Heart right ventricle (tissue), 16 donors: ENCODE results near the gene SRGN. TPM values are rescaled to one million over a fixed set of nuclear protein-coding genes. Genes with fewer than 3 reads are reported as not detected.

Experiments used
- ATAC-seq, 8 donors: fragments of 200-7000 bp; cut with Tn5 transposase; one replicate each; pipeline ENCODE4 v1.9.1; 2020; ENCODE audit warnings: mild to moderate bottlenecking in 8 of 8, moderate library complexity in 8 of 8, moderate number of reproducible peaks in 1 of 8
- DNase-seq, 2 donors: peaks; one replicate each; pipeline ENCODE4 v3.0.0-alpha.2; 2020
- H3K27ac ChIP-seq, 10 donors: fragments of 200-600 bp; sonication (generic) in 2 of 10; one replicate each; pipeline versions ENCODE4 v1.5.0 to v1.8.0; 2020 to 2022; ENCODE audit warnings: mild to moderate bottlenecking in 3 of 10
- H3K27me3 ChIP-seq, 7 donors: fragments of 200-600 bp; one replicate each; pipeline ENCODE4 v1.8.0; 2021 to 2022; ENCODE audit warnings: mild to moderate bottlenecking in 2 of 7
- H3K36me3 ChIP-seq, 9 donors: fragments of 200-600 bp; sonication (generic) in 1 of 9; one replicate each; pipeline versions ENCODE4 v1.5.0 to v1.8.0; 2020 to 2022; ENCODE audit warnings: mild to moderate bottlenecking in 2 of 9
- H3K4me1 ChIP-seq, 9 donors: fragments of 200-600 bp; sonication (generic) in 1 of 9; one replicate each; pipeline versions ENCODE4 v1.5.0 to v1.8.0; 2020 to 2022; ENCODE audit warnings: mild to moderate bottlenecking in 4 of 9
- H3K4me3 ChIP-seq, 10 donors: fragments of 200-600 bp; sonication (generic) in 2 of 10; one replicate each; pipeline versions ENCODE4 v1.5.0 to v1.8.0; 2020 to 2022; ENCODE audit warnings: mild to moderate bottlenecking in 7 of 10, moderate library complexity in 2 of 10
- H3K9me3 ChIP-seq, 11 donors: fragments of 200-600 bp in 10 of 11; sonication (generic) in 2 of 11; one replicate each; pipeline versions ENCODE4 v1.5.0 to v1.8.0; 2013 to 2022; ENCODE audit warnings: mild to moderate bottlenecking in 2 of 11, control low read depth in 1 of 11, moderate library complexity in 1 of 11
- CTCF ChIP-seq, 9 donors: fragments of 200-600 bp; sonication (generic) in 2 of 9; IDR thresholded peaks; one replicate each; pipeline versions ENCODE4 v1.5.0 to v1.8.0; 2021 to 2022; ENCODE audit warnings: antibody characterized with exemption in 9 of 9, mild to moderate bottlenecking in 5 of 9, moderate library complexity in 1 of 9
- WGBS, 2 donors: extraction: QIAGEN DNeasy Blood & Tissue Kit; methylation state at CpG; one replicate each; pipeline ENCODE4 v1.1.7; 2013; ENCODE audit warnings: inconsistent platforms in 1 of 2; 5-methylcytosine and 5-hydroxymethylcytosine counted together
- intact Hi-C, 10 donors: fragments of 100-400 bp; cut with DNase I; formaldehyde crosslinking; loops; one replicate each; pipeline versions ENCODE4 v1.11.1 to v1.14.2; 2022
- polyA plus RNA-seq, 2 donors: library from polyadenylated mRNA; stranded (reverse); fragments of 200-250 nt; gene quantifications; one replicate each; pipeline ENCODE4 v1.2.3, GENCODE V29; 2013
- total RNA-seq, 10 donors: library from RNA; stranded (reverse); fragmentation: NEBNext Ultra II Directional in 3 of 10; extraction: Animal tissue kit (Norgen Biotek cat#: 25700) in 3 of 10; gene quantifications; one replicate each; pipeline versions ENCODE4 v1.2.1 to v1.2.4, GENCODE V29; 2021 to 2023
- donor health status: Arrhythmogenic right ventricular cardiomyopathy.
- donor health status: ischemic (EF 13 %, LVEDD 7.1; RV severe dilation, severe dysfunction).
- donor health status: healthy with polysubstance abuse.
- donor health status: DM: no; HTN: yes; CAD: no.
- donor health status: DM: no; HTN: no; CAD: no.
- donor health status: ischemic (EF 25% LVEDD 6.9; RV normal size, moderate dysfunction).
- donor health status: ischemic (EF 25% LVEDD 5.7; RV mildly dilated, moderate dysfunction).
- donor health status: healthy.
- donor health status: DM: yes; HTN: yes; CAD: no.
- donor health status: Ischemic cardiomyopathy.
- donor health status: ischemic (EF 35%, LVEDD 5.7; RV mildly dilated, moderate dysfunction).
- donor health status: nonischemic (EF 11% LVEDD 7.7; RV severe dilation, severe dysfunction).
- donor health status: DM: yes; HTN: yes; CAD: no.
- donor health status: PGD.
- donor health status: ischemic (EF 29% LVEDD 5.4; RV normal size, mild dysfunction).
- donor health status: nonischemic (EF 23%, LVEDD 6.1; RV moderate dilation, normal function).

The SRGN gene
- total and polyA plus RNA-seq, 12 donors: 23.1 to 156 (median 51.8) TPM

GRCh38 chr10:69067189-69067588, 20.7 kb upstream of the SRGN start:
- TF ChIP-seq CTCF (IDR thresholded peaks at IDR 0.05): no peak
- intact Hi-C loops: no loop called here
- no peaks in the 10 kb centered on the region for H3K27me3 ChIP-seq
- ATAC-seq: no peak
- no peak overlapping the region for H3K4me3 ChIP-seq
- H3K9me3 ChIP-seq: no peaks in the 10 kb centered on the region
- H3K4me1 ChIP-seq: peaks cover under 1 to 64% (median 16%) of the 10 kb centered on the region in 9 donors
- DNase-seq: no peak
- 92 to 96% methylated on average over 3 of the region's 3 CpGs for WGBS, 2 donors
- no peak overlapping the region for H3K27ac ChIP-seq
- no peaks in the 10 kb centered on the region for H3K36me3 ChIP-seq

GRCh38 chr10:69068549-69068948, 19.4 kb upstream of the SRGN start:
- no peaks in the 10 kb centered on the region for H3K36me3 ChIP-seq
- H3K9me3 ChIP-seq: no peaks in the 10 kb centered on the region
- peaks cover 0 to 60% (median 12%) of the 10 kb centered on the region in 9 donors for H3K4me1 ChIP-seq
- H3K27me3 ChIP-seq: no peaks in the 10 kb centered on the region
- no peak for DNase-seq
- WGBS, 2 donors: 92 to 96% methylated on average over 5 of the region's 5 CpGs
- intact Hi-C loops: no loop called here
- no peak overlapping the region for H3K4me3 ChIP-seq
- ATAC-seq: no peak
- H3K27ac ChIP-seq: peak overlapping the region in 1 of 10 donors; percentile 31
- no peak for TF ChIP-seq CTCF (IDR thresholded peaks at IDR 0.05)

DNA sequence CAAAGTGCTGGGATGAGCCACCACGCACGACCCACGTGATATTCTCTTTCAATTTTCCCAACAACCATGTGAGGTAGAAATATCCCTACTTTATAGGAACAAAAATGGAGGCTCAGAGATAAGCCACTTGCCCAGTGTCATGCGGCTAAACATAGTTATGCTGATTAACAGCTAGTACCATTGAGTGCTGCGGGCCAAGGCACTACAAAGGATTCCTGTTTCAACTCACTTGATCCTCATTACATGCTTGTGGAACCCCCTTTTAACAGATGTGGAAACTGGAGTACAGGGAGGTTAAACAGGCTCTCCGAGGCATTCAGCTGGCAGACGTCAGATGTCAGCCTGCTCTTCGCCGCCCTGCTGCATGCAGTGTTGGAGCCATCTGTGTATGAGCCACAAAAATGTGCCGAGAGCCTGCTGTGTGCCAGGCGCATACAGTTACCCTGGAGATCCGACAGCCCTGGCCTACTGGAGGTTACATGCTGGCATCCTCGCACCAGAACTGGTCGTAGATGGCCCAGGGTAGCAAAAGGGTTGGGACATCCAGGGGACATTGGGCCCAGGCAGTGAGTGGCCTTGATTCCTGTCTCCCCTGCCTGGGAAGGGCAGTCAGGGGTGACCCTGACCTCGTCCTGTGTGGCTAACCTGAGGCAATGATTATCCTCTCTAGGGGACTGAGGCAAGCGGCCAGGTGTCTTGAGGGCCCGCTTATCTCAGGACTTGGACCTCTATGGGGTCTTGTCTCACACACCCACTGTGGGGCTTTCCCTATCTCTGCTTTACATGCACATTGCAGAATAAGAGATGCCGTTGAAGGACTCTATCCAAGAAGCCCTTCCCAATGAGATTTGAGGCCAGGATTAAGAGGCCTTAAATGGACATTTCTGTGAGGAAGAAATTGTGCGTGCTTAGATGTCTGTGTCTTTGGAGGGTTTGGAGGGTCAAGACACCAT, 18.5 kb upstream of the SRGN start:
- peaks cover 0 to 58% (median 12%) of the 10 kb centered on the region in 9 donors for H3K4me1 ChIP-seq
- TF ChIP-seq CTCF (IDR thresholded peaks at IDR 0.05): no peak
- H3K27me3 ChIP-seq: no peaks in the 10 kb centered on the region
- no peak overlapping the region for H3K4me3 ChIP-seq
- WGBS, 2 donors: 75 to 79% methylated on average over 19 of the region's 19 CpGs
- peak in 5 of 8 donors; percentile 13 to 59 (median 19) for ATAC-seq
- no peaks in the 10 kb centered on the region for H3K9me3 ChIP-seq
- H3K36me3 ChIP-seq: no peaks in the 10 kb centered on the region
- intact Hi-C loops: no loop called here
- DNase-seq: no peak
- peak overlapping the region in 2 of 10 donors; percentile 22 to 31 for H3K27ac ChIP-seq

GRCh38 chr10:69070951-69071350, 17.0 kb upstream of the SRGN start:
- Histone ChIP-seq H3K4me1 (peaks cover 0 to 43% (median 3%) of the 10 kb centered on the region in 9 donors), H3K27ac (peak overlapping the region in 6 of 10 donors; percentile 10 to 62 (median 50)), H3K27me3 (no peaks in the 10 kb centered on the region), H3K36me3 (no peaks in the 10 kb centered on the region), H3K9me3 (no peaks in the 10 kb centered on the region), H3K4me3 (no peak overlapping the region)
- no peak for DNase-seq
- no peak for TF ChIP-seq CTCF (IDR thresholded peaks at IDR 0.05)
- no peak for ATAC-seq
- 91 to 92% methylated on average over 4 of the region's 4 CpGs for WGBS, 2 donors
- intact Hi-C loops: no loop called here
